H1 (cell line): ENCODE data around the gene TEAD3. TPM values are rescaled to one million over a fixed set of nuclear protein-coding genes. Genes with fewer than 3 reads are reported as not detected.

ENCODE experiments used
- CTCF ChIA-PET: fragments of 300-600 bp; sonication (Branson Sonifier 250); formaldehyde crosslinking; loops from one replicate; lab custom pipeline; 2021; ENCODE audit not compliant: partially characterized antibody; lab: Charles Lee
- POLR2A ChIA-PET: fragments of 300-600 bp; sonication (Branson Sonifier 250); formaldehyde crosslinking; loops from one replicate; lab custom pipeline; 2021; ENCODE audit warnings: inconsistent platforms; ENCODE audit not compliant: partially characterized antibody; lab: Charles Lee
- DNase-seq, 2 experiments: peaks; one replicate each; pipeline versions ENCODE4 v3.0.0 to v3.0.0-alpha.2; 2010 to 2022; ENCODE audit warnings: low spot score in 2 of 2, low read depth in 1 of 2, mixed read lengths in 1 of 2
- FAIRE-seq: peaks from 2 replicates; lab custom pipeline; 2011; peaks lifted over from hg19 to GRCh38; lab: Jason Lieb, UNC
- H2AFZ ChIP-seq: 2 replicates; pipeline ENCODE4 v1.8.1; 2012; ENCODE audit warnings: low read length, inconsistent platforms
- H2AK5ac ChIP-seq: 2 replicates; pipeline ENCODE4 v1.6.1; 2013; ENCODE audit warnings: low read depth, low read length
- H2BK120ac ChIP-seq: replicated peaks from 2 replicates; pipeline ENCODE3; 2013; ENCODE audit warnings: low read depth, low read length, inconsistent platforms
- H2BK12ac ChIP-seq: 2 replicates; pipeline ENCODE4 v1.6.1; 2013; ENCODE audit warnings: low read depth, low read length
- H2BK15ac ChIP-seq: 2 replicates; pipeline ENCODE4 v1.6.1; 2013; ENCODE audit warnings: low read length
- H2BK20ac ChIP-seq: 2 replicates; pipeline ENCODE4 v1.6.1; 2013; ENCODE audit warnings: low read length
- H2BK5ac ChIP-seq: 2 replicates; pipeline ENCODE4 v1.6.1; 2013; ENCODE audit warnings: low read depth, low read length
- H3K14ac ChIP-seq: 2 replicates; pipeline ENCODE4 v1.6.1; 2013; ENCODE audit warnings: inconsistent platforms; ENCODE audit not compliant: insufficient read length
- H3K18ac ChIP-seq: 2 replicates; pipeline ENCODE4 v1.6.1; 2013; ENCODE audit warnings: low read length; ENCODE audit errors: extremely low read depth
- H3K23ac ChIP-seq: 2 replicates; pipeline ENCODE4 v1.6.1; 2013; ENCODE audit warnings: inconsistent platforms; ENCODE audit not compliant: insufficient read length
- H3K23me2 ChIP-seq: 2 replicates; pipeline ENCODE4 v1.6.1; 2013; ENCODE audit warnings: low read depth, low read length
- H3K27ac ChIP-seq: 2 replicates; pipeline ENCODE4 v1.6.1; 2011; ENCODE audit warnings: low read depth, low read length, inconsistent platforms
- H3K27me3 ChIP-seq, 4 experiments: replicated peaks in 1 of 4; 1 replicate in 1 of 4; 2 replicates in 3 of 4; pipeline versions ENCODE4 v1.6.1 to v1.8.1; 2011 to 2013; ENCODE audit warnings: low read length in 3 of 4, mild to moderate bottlenecking in 3 of 4, inconsistent platforms in 2 of 4, mixed read lengths in 2 of 4, moderate library complexity in 1 of 4; ENCODE audit not compliant: control insufficient read depth in 3 of 4, insufficient read depth in 3 of 4; ENCODE audit errors: extremely low read depth in 1 of 4
- H3K36me3 ChIP-seq, 4 experiments: 2 replicates each; pipeline versions ENCODE4 v1.6.1 to v1.8.1; 2011 to 2013; ENCODE audit warnings: mild to moderate bottlenecking in 4 of 4, low read length in 3 of 4, moderate library complexity in 2 of 4, control low read depth in 1 of 4, inconsistent platforms in 1 of 4; ENCODE audit not compliant: insufficient read depth in 4 of 4, control insufficient read depth in 2 of 4
- H3K4ac ChIP-seq: replicated peaks from 2 replicates; pipeline ENCODE3; 2013; ENCODE audit warnings: low read length, low read depth, mixed read lengths, inconsistent platforms; ENCODE audit not compliant: insufficient read length
- H3K4me1 ChIP-seq, 4 experiments: replicated peaks in 1 of 4; 1 replicate in 1 of 4; 2 replicates in 3 of 4; pipeline versions ENCODE4 v1.6.1 to v1.8.1; 2011 to 2013; ENCODE audit warnings: low read length in 3 of 4, inconsistent platforms in 2 of 4, mixed read lengths in 1 of 4; ENCODE audit not compliant: insufficient read depth in 4 of 4, control insufficient read depth in 3 of 4
- H3K4me2 ChIP-seq, 2 experiments: 2 replicates each; pipeline versions ENCODE4 v1.6.1 to v1.8.1; 2011 to 2013; ENCODE audit warnings: low read depth in 2 of 2, low read length in 2 of 2, control low read depth in 1 of 2, inconsistent platforms in 1 of 2, mild to moderate bottlenecking in 1 of 2; ENCODE audit not compliant: insufficient read depth in 1 of 2
- H3K4me3 ChIP-seq, 4 experiments: fragments of 200-600, 300-600 bp in 1 of 4; sonication (generic), shearing (Covaris generic), sonication (Bioruptor Twin) in 1 of 4; 2 replicates each; pipeline versions ENCODE4 v1.5.1 to v1.8.1; 2011 to 2016; ENCODE audit warnings: low read length in 4 of 4, low read depth in 3 of 4, control low read depth in 2 of 4, inconsistent platforms in 2 of 4, mild to moderate bottlenecking in 2 of 4, mixed read lengths in 1 of 4, moderate library complexity in 1 of 4; ENCODE audit not compliant: insufficient read depth in 2 of 4; ENCODE audit errors: extremely low read depth in 1 of 4
- H3K56ac ChIP-seq: replicated peaks from 2 replicates; pipeline ENCODE3; 2013; ENCODE audit warnings: low read depth, mild to moderate bottlenecking, mixed read lengths, low read length, inconsistent platforms; ENCODE audit not compliant: insufficient read length
- H3K79me1 ChIP-seq: 2 replicates; pipeline ENCODE4 v1.6.1; 2013; ENCODE audit warnings: low read depth, low read length, control low read depth
- H3K79me2 ChIP-seq, 2 experiments: 2 replicates each; pipeline versions ENCODE4 v1.6.1 to v1.8.1; 2012 to 2013; ENCODE audit warnings: low read length in 2 of 2, mild to moderate bottlenecking in 2 of 2, inconsistent platforms in 1 of 2; ENCODE audit not compliant: insufficient read depth in 2 of 2, control insufficient read depth in 1 of 2
- H3K9ac ChIP-seq, 4 experiments: replicated peaks in 1 of 4; 1 replicate in 1 of 4; 2 replicates in 3 of 4; pipeline versions ENCODE4 v1.6.1 to v1.8.1; 2011 to 2013; ENCODE audit warnings: low read depth in 3 of 4, low read length in 3 of 4, control low read depth in 2 of 4, mild to moderate bottlenecking in 2 of 4, moderate library complexity in 2 of 4, inconsistent platforms in 1 of 4; ENCODE audit errors: extremely low read depth in 1 of 4
- H3K9me3 ChIP-seq, 2 experiments: 2 replicates each; pipeline versions ENCODE4 v1.6.1 to v1.8.1; 2012 to 2013; ENCODE audit warnings: mild to moderate bottlenecking in 2 of 2, moderate library complexity in 2 of 2, control low read depth in 1 of 2, inconsistent platforms in 1 of 2, low read depth in 1 of 2, low read length in 1 of 2, mixed read lengths in 1 of 2; ENCODE audit not compliant: insufficient read depth in 2 of 2
- H4K20me1 ChIP-seq, 2 experiments: replicated peaks in 1 of 2; 2 replicates each; pipeline versions ENCODE3 to v1.8.1; 2011 to 2013; ENCODE audit warnings: inconsistent platforms in 2 of 2, low read length in 2 of 2, mild to moderate bottlenecking in 1 of 2; ENCODE audit not compliant: insufficient read depth in 2 of 2, control insufficient read depth in 1 of 2
- H4K5ac ChIP-seq: 2 replicates; pipeline ENCODE4 v1.6.1; 2013; ENCODE audit warnings: low read length, low read depth, mixed read lengths, inconsistent platforms; ENCODE audit not compliant: insufficient read length
- H4K8ac ChIP-seq: 2 replicates; pipeline ENCODE4 v1.8.0; 2013; ENCODE audit warnings: mild to moderate bottlenecking, moderate library complexity, low read length, inconsistent platforms; ENCODE audit not compliant: insufficient read depth; ENCODE audit errors: extremely low read depth
- H4K91ac ChIP-seq: replicated peaks from 2 replicates; pipeline ENCODE3; 2013; ENCODE audit warnings: low read length, mixed read lengths, inconsistent platforms; ENCODE audit not compliant: insufficient read length
- ATF2 ChIP-seq: IDR thresholded peaks from 2 replicates; pipeline ENCODE4 v1.6.1; 2012; ENCODE audit warnings: low read length, inconsistent platforms
- HDAC6 ChIP-seq: IDR thresholded peaks from one replicate; pipeline ENCODE4 v1.7.1; 2012; ENCODE audit warnings: low read depth, mild to moderate bottlenecking, inconsistent platforms, low read length, moderate library complexity
- KDM5A ChIP-seq: fragments of 200-600 bp; IDR thresholded peaks from 2 replicates; pipeline ENCODE4 v1.7.1; 2012; ENCODE audit warnings: mild to moderate bottlenecking, low read length, inconsistent platforms, mixed read lengths
- PHF8 ChIP-seq: fragments of 200-600 bp; sonication (generic); conservative IDR thresholded peaks from 2 replicates; pipeline ENCODE4 v1.7.1; 2012; ENCODE audit warnings: low read depth, mild to moderate bottlenecking, inconsistent platforms, low read length, moderate library complexity
- POLR2A ChIP-seq, 2 experiments: IDR thresholded peaks; 1 replicate in 1 of 2; 2 replicates in 1 of 2; pipeline ENCODE4 v1.6.1; 2011; ENCODE audit warnings: low read depth in 2 of 2, low read length in 2 of 2, mild to moderate bottlenecking in 2 of 2; ENCODE audit errors: control extremely low read depth in 1 of 2
- POLR2AphosphoS5 ChIP-seq: IDR thresholded peaks from 2 replicates; pipeline ENCODE4 v1.6.1; 2011; ENCODE audit warnings: low read depth, low read length
- RNF2 ChIP-seq: fragments of 200-900, 300-1000 bp; sonication (generic); IDR thresholded peaks from 2 replicates; pipeline ENCODE4 v1.7.1; 2016; ENCODE audit warnings: borderline replicate concordance, low read depth, mild to moderate bottlenecking, antibody characterized with exemption, low read length; ENCODE audit not compliant: poor library complexity, severe bottlenecking; ENCODE audit errors: missing control alignments
- RXRA ChIP-seq: IDR thresholded peaks from 2 replicates; pipeline ENCODE4 v1.6.1; 2011; ENCODE audit warnings: low read depth, mild to moderate bottlenecking, low read length, moderate library complexity; ENCODE audit not compliant: insufficient read depth
- SUZ12 ChIP-seq: fragments of 200-600 bp; sonication (generic); IDR thresholded peaks from 2 replicates; pipeline ENCODE4 v1.6.1; 2012; ENCODE audit warnings: mild to moderate bottlenecking, inconsistent platforms, low read length, moderate library complexity, mixed read lengths
- TAF1 ChIP-seq: IDR thresholded peaks from 2 replicates; pipeline ENCODE4 v1.6.1; 2011; ENCODE audit warnings: mild to moderate bottlenecking, low read depth, low read length
- WGBS, 2 experiments: shearing (Covaris generic) in 1 of 2; methylation state at CpG; one replicate each; pipeline versions ENCODE4 v1.1.6 to v1.1.7; 2013 to 2015; ENCODE audit warnings: low lambda C conversion rate in 2 of 2, mixed read lengths in 2 of 2, inconsistent platforms in 1 of 2, low coverage in 1 of 2, missing lambda C conversion rate in 1 of 2; ENCODE audit not compliant: insufficient replicate concordance in 2 of 2, insufficient coverage in 1 of 2, insufficient read length in 1 of 2; ENCODE audit errors: extremely low coverage in 1 of 2, missing lambda C conversion rate in 1 of 2; 5-methylcytosine and 5-hydroxymethylcytosine counted together
- polyA plus RNA-seq, 7 experiments: library from polyadenylated mRNA; depleted of rRNA in 3 of 7; stranded (reverse) in 5 of 7; unstranded in 2 of 7; fragments of >200 nt in 5 of 7; fragments of 200-250 nt in 2 of 7; gene quantifications; 1 replicate in 5 of 7; 2 replicates in 1 of 7; 4 replicates in 1 of 7; pipeline versions ENCODE4 v1.2.1 to v1.2.3, GENCODE V29; 2011 to 2013; ENCODE audit warnings: missing spikeins in 2 of 7, mixed read lengths in 2 of 7
- total RNA-seq: library from RNA; stranded (reverse); fragmentation: NEBNext Ultra II Directional; extraction: Animal tissue kit (Norgen Biotek cat#: 25700); gene quantifications from 2 replicates; pipeline ENCODE4 v1.2.1, GENCODE V29; 2021
- TF ChIP-seq, protein P1 (sequence below): IDR thresholded peaks from 2 replicates; pipeline ENCODE4 v1.6.1; 2011; ENCODE audit warnings: low read depth, mild to moderate bottlenecking, low read length; ENCODE audit not compliant: insufficient read depth

The TEAD3 gene
- total and polyA plus RNA-seq, 2 of the 8 experiments (the other 6 are each of a cell fraction or from before 2014, with no cell fraction given): 20.1 to 28.7 TPM

- H3K18ac ChIP-seq: no peak overlapping the region
- ChIA-PET POLR2A (interaction anchor here (1.2 to 37.6 kb wide), 4 partner anchors 1 to 183 kb away, joined by 3 to 1319 read pairs (median 758); partner anchors contain the start of genes FANCE, RPL10A and TEAD3), CTCF (interaction anchor here (1.3 to 1.8 kb wide), 5 partner anchors 11 to 74 kb away, joined by 3 to 6 read pairs (median 3); no protein-coding TSS in a partner anchor)
- TF ChIP-seq POLR2AphosphoS5: peak; percentile 41; the same call in 1 of the 2 replicates
- no peak for TF ChIP-seq KDM5A
- no peak for TF ChIP-seq RXRA
- no peak for TF ChIP-seq ATF2
- TF ChIP-seq HDAC6: no peak
- TF ChIP-seq RNF2: no peak
- TF ChIP-seq, protein P1, sequence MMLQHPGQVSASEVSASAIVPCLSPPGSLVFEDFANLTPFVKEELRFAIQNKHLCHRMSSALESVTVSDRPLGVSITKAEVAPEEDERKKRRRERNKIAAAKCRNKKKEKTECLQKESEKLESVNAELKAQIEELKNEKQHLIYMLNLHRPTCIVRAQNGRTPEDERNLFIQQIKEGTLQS: no peak
- no peak for TF ChIP-seq PHF8
- no peak for TF ChIP-seq TAF1
- TF ChIP-seq POLR2A (IDR thresholded peaks at IDR 0.05; ENCODE audit: control extremely low read depth in 1 of 2, low read depth in 2 of 2, low read length in 2 of 2): peak in 1 of 2 experiments; percentile 18; a peak in 1 of 3 replicates
- no peak for TF ChIP-seq SUZ12
These were observed 18.6 kb downstream of the TEAD3 start for GRCh38 chr6:35478259-35478658.

More at GRCh38 chr6:35478259-35478658, 18.6 kb downstream of the TEAD3 start:
- Histone ChIP-seq H3K4me1 (no peaks in the 10 kb centered on the region; a peak in 3 of 7 replicates), H4K91ac (no peak overlapping the region), H2BK15ac (no peak overlapping the region), H3K14ac (no peak overlapping the region), H2AFZ (no peak overlapping the region), H4K5ac (no peak overlapping the region), H2BK120ac (no peak overlapping the region), H2BK12ac (no peak overlapping the region), H3K79me1 (no peaks in the 10 kb centered on the region; the same call in 1 of the 2 replicates), H3K4me3 (no peak overlapping the region), H3K9me3 (no peaks in the 10 kb centered on the region), H4K20me1 (peaks cover 5 to 8% of the 10 kb centered on the region in 2 experiments), H3K27ac (no peak overlapping the region), H3K56ac (no peak overlapping the region), H2BK20ac (no peak overlapping the region), H3K4ac (no peak overlapping the region), H3K23ac (no peak overlapping the region), H2AK5ac (no peak overlapping the region), H3K79me2 (no peaks in the 10 kb centered on the region; a peak in 1 of 4 replicates), H3K27me3 (no peaks in the 10 kb centered on the region; a peak in 1 of 7 replicates), H3K4me2 (no peak overlapping the region), H3K9ac (no peak overlapping the region), H2BK5ac (no peak overlapping the region), H3K36me3 (peaks cover 0 to 23% (median 4%) of the 10 kb centered on the region in 4 experiments; a peak in 2 of 8 replicates), H3K23me2 (no peaks in the 10 kb centered on the region), H4K8ac (no peak overlapping the region)
- no peak for DNase-seq
- WGBS, 2 experiments: 90% methylated on average over 7 of the region's 7 CpGs; no CpG with 5 or more reads in 1 of the 2 experiments
- FAIRE-seq: no peak
